Endothelial cell of umbilical vein (primary cell): ENCODE results near the gene STAT1. TPM values are rescaled to one million over a fixed set of nuclear protein-coding genes. Genes with fewer than 3 reads are reported as not detected.

ENCODE experiments used
- BruUV-seq: library from RNA; stranded (reverse); fragments of 400-500 nt; replicated peaks from 2 replicates; lab custom pipeline; 2021; lab: Mats Ljungman, UMichigan
- CTCF ChIA-PET: fragments of 300-600, 350-600 bp; sonication (Branson Sonifier 250); formaldehyde crosslinking; loops from one replicate; lab custom pipeline; 2021; ENCODE audit warnings: antibody characterized with exemption, inconsistent platforms; lab: Charles Lee
- POLR2A ChIA-PET: fragments of 300-600, 350-600 bp; sonication (Branson Sonifier 250); formaldehyde crosslinking; loops from one replicate; lab custom pipeline; 2021; ENCODE audit warnings: antibody characterized with exemption, inconsistent platforms; lab: Charles Lee
- DNase-seq: peaks from one replicate; pipeline ENCODE4 v3.0.0-alpha.2; 2011; ENCODE audit warnings: low read depth, low spot score
- FAIRE-seq: peaks from 2 replicates; lab custom pipeline; 2011; peaks lifted over from hg19 to GRCh38; lab: Jason Lieb, UNC
- H2AFZ ChIP-seq: 2 replicates; pipeline ENCODE4 v1.6.0; 2012; ENCODE audit warnings: low read depth, low read length, control low read depth, inconsistent platforms
- H3K27ac ChIP-seq: 2 replicates; pipeline ENCODE4 v1.5.1; 2011; ENCODE audit warnings: low read depth, mild to moderate bottlenecking, control low read depth, low read length, moderate library complexity; ENCODE audit not compliant: insufficient read depth
- H3K27me3 ChIP-seq, 2 experiments: 2 replicates each; pipeline versions ENCODE4 v1.6.0 to v1.6.1; 2011; ENCODE audit warnings: low read length in 2 of 2, mixed read lengths in 1 of 2; ENCODE audit not compliant: control insufficient read depth in 2 of 2, insufficient read depth in 2 of 2
- H3K36me3 ChIP-seq, 2 experiments: 2 replicates in 1 of 2; 3 replicates in 1 of 2; pipeline ENCODE4 v1.5.1; 2011; ENCODE audit warnings: low read length in 2 of 2, mild to moderate bottlenecking in 1 of 2, moderate library complexity in 1 of 2; ENCODE audit not compliant: control insufficient read depth in 2 of 2, insufficient read depth in 2 of 2; ENCODE audit errors: extremely low read depth in 1 of 2
- H3K4me1 ChIP-seq: 3 replicates; pipeline ENCODE4 v1.5.1; 2011; ENCODE audit warnings: mild to moderate bottlenecking, low read length; ENCODE audit not compliant: control insufficient read depth, insufficient read depth; ENCODE audit errors: extremely low read depth
- H3K4me2 ChIP-seq: 2 replicates; pipeline ENCODE4 v1.6.1; 2011; ENCODE audit warnings: low read length, control low read depth, mixed read lengths; ENCODE audit not compliant: insufficient read depth
- H3K4me3 ChIP-seq, 3 experiments: fragments of 200-600 bp in 1 of 3; sonication (generic), shearing (Covaris generic) in 1 of 3; replicated peaks in 1 of 3; 2 replicates each; pipeline ENCODE4 v1.5.1; 2011 to 2016; ENCODE audit warnings: control low read depth in 3 of 3, low read length in 3 of 3, mild to moderate bottlenecking in 2 of 3, inconsistent platforms in 1 of 3, low read depth in 1 of 3, moderate library complexity in 1 of 3; ENCODE audit not compliant: insufficient read depth in 1 of 3
- H3K79me2 ChIP-seq: 2 replicates; pipeline ENCODE4 v1.6.0; 2012; ENCODE audit warnings: low read length, inconsistent platforms; ENCODE audit not compliant: control insufficient read depth, insufficient read depth
- H3K9ac ChIP-seq: replicated peaks from 2 replicates; pipeline ENCODE3; 2011; ENCODE audit warnings: low read length, control low read depth; ENCODE audit not compliant: insufficient read depth; ENCODE audit errors: extremely low read depth
- H3K9me1 ChIP-seq: replicated peaks from 3 replicates; pipeline ENCODE4 v1.6.0; 2011; ENCODE audit warnings: mild to moderate bottlenecking, low read length; ENCODE audit not compliant: control insufficient read depth, insufficient read depth; ENCODE audit errors: extremely low read depth
- H3K9me3 ChIP-seq: replicated peaks from 2 replicates; pipeline ENCODE4 v1.5.1; 2012; ENCODE audit warnings: low read length, inconsistent platforms; ENCODE audit not compliant: control insufficient read depth, insufficient read depth
- H4K20me1 ChIP-seq: replicated peaks from 2 replicates; pipeline ENCODE3; 2011; ENCODE audit warnings: mild to moderate bottlenecking, low read length; ENCODE audit not compliant: control insufficient read depth, insufficient read depth; ENCODE audit errors: extremely low read depth
- CTCF ChIP-seq, 2 donors: IDR thresholded peaks; 1 replicate in 1 of 2; 2 replicates in 1 of 2; pipeline ENCODE4 v1.5.1; 2011; ENCODE audit warnings: low read length in 2 of 2, mild to moderate bottlenecking in 2 of 2, moderate library complexity in 2 of 2, control low read depth in 1 of 2, inconsistent platforms in 1 of 2, low read depth in 1 of 2; ENCODE audit not compliant: insufficient read depth in 1 of 2; ENCODE audit errors: extremely low read depth in 1 of 2
- EZH2 ChIP-seq: IDR thresholded peaks from 2 replicates; pipeline ENCODE4 v1.6.1; 2012; ENCODE audit warnings: borderline replicate concordance, low read depth, mild to moderate bottlenecking, moderate library complexity, low read length, inconsistent platforms; ENCODE audit not compliant: severe bottlenecking
- FOS ChIP-seq: IDR thresholded peaks from 2 replicates; pipeline ENCODE4 v1.6.1; 2011; ENCODE audit warnings: mild to moderate bottlenecking, low read length, moderate library complexity, borderline replicate concordance; ENCODE audit not compliant: insufficient read depth
- GATA2 ChIP-seq: IDR thresholded peaks from 2 replicates; pipeline ENCODE4 v1.7.0; 2011; ENCODE audit warnings: low read depth, mild to moderate bottlenecking, moderate library complexity, mixed read lengths, low read length; ENCODE audit not compliant: insufficient read length, insufficient read depth
- JUN ChIP-seq: IDR thresholded peaks from 2 replicates; pipeline ENCODE4 v1.6.1; 2011; ENCODE audit warnings: borderline replicate concordance, low read depth; ENCODE audit not compliant: insufficient read length, insufficient read depth
- MAX ChIP-seq: IDR thresholded peaks from 2 replicates; pipeline ENCODE4 v1.6.1; 2011; ENCODE audit not compliant: insufficient read depth, insufficient read length
- MYC ChIP-seq: IDR thresholded peaks from one replicate; pipeline ENCODE4 v1.6.1; 2011; ENCODE audit warnings: mild to moderate bottlenecking, low read depth, low read length
- POLR2A ChIP-seq: IDR thresholded peaks from 2 replicates; pipeline ENCODE4 v1.6.1; 2012; ENCODE audit warnings: low read depth, mild to moderate bottlenecking, control low read depth, low read length
- POLR2AphosphoS5 ChIP-seq: IDR thresholded peaks from 2 replicates; pipeline ENCODE4 v1.6.1; 2012; ENCODE audit warnings: low read depth, mild to moderate bottlenecking, control low read depth, low read length, moderate library complexity; ENCODE audit not compliant: insufficient read depth
- dilution Hi-C: fragments of 300-500 bp; cut with MboI; formaldehyde crosslinking; loops from one replicate; pipeline ENCODE4 v1.15.0; 2019; ENCODE audit warnings: low sequenced_read_pairs; ENCODE audit not compliant: extremely low pct_ligation_motif_present
- intact Hi-C: fragments of 100-400 bp; cut with micrococcal nuclease; formaldehyde crosslinking; loops from one replicate; pipeline ENCODE4 v1.10.0; 2022
- polyA plus RNA-seq, 4 experiments: library from polyadenylated mRNA; depleted of rRNA in 3 of 4; stranded (reverse) in 3 of 4; unstranded in 1 of 4; fragments of >200 nt; gene quantifications; 2 replicates each; pipeline versions ENCODE4 v1.2.1 to v1.2.3, GENCODE V29; 2011 to 2012; ENCODE audit warnings: missing spikeins in 1 of 4
- total RNA-seq: library from RNA; stranded (reverse); gene quantifications from 2 replicates; pipeline ENCODE4 v1.2.3, GENCODE V29; 2021

Gene STAT1
- total and polyA plus RNA-seq, 2 donors (not counting 3 experiments of a cell fraction or from before 2014, with no cell fraction given) = 64.2 to 67.6 TPM

- TSS peak; percentile 49 for BruUV-seq
- TF ChIP-seq MYC (no peak), EZH2 (no peak), POLR2A (peak; percentile 55), JUN (peak; percentile 88), MAX (no peak), FOS (peak; percentile 84), GATA2 (peak; percentile 100), POLR2AphosphoS5 (peak; percentile 88)
- Histone ChIP-seq H3K4me3 (no peak overlapping the region), H3K36me3 (peaks cover 20 to 37% of the 10 kb centered on the region in 2 experiments), H3K27ac (peak overlapping the region; percentile 87), H2AFZ (no peak overlapping the region), H4K20me1 (no peaks in the 10 kb centered on the region), H3K9me3 (no peaks in the 10 kb centered on the region), H3K27me3 (no peaks in the 10 kb centered on the region), H3K4me2 (peak overlapping the region; percentile 10), H3K9me1 (no peaks in the 10 kb centered on the region), H3K4me1 (peaks cover 60% of the 10 kb centered on the region), H3K79me2 (no peaks in the 10 kb centered on the region), H3K9ac (peak overlapping the region; percentile 32)
- peak; percentile 83 for DNase-seq
- dilution Hi-C loops (no loop called here), intact Hi-C loops (no loop called here)
- FAIRE-seq = peak; percentile 90
- CTCF ChIA-PET = interaction anchor here (1.2 to 1.4 kb wide), 2 partner anchors 10 to 97 kb away, joined by 3 read pairs; no protein-coding TSS in a partner anchor
- POLR2A ChIA-PET = no interaction called here
Observed at GRCh38 chr2:190978389-190979053, 35.5 kb downstream of the STAT1 start.

GRCh38 chr2:190977505-190977904 lies 36.5 kb downstream of the STAT1 start:
- dilution Hi-C loops = no loop called here
- no peaks in the 10 kb centered on the region for H3K9me1 ChIP-seq
- no peak overlapping the region for H3K9ac ChIP-seq
- no peaks in the 10 kb centered on the region for H3K27me3 ChIP-seq
- ChIA-PET POLR2A (no interaction called here), CTCF (interaction anchor here (1.4 kb wide), 1 partner anchor 9 kb away, joined by 3 read pairs; no protein-coding TSS in a partner anchor)
- H3K36me3 ChIP-seq = peaks cover 14 to 34% of the 10 kb centered on the region in 2 experiments
- H3K4me3 ChIP-seq = no peak overlapping the region
- no peak overlapping the region for H2AFZ ChIP-seq
- no peak for TF ChIP-seq GATA2
- no peak for TF ChIP-seq POLR2A
- TF ChIP-seq POLR2AphosphoS5 = no peak
- no peak for TF ChIP-seq FOS
- no peak for TF ChIP-seq CTCF (IDR thresholded peaks at IDR 0.05; ENCODE audit: extremely low read depth in 1 of 2, insufficient read depth in 1 of 2, low read depth in 1 of 2, low read length in 2 of 2)
- TF ChIP-seq MYC = no peak
- no peak for TF ChIP-seq MAX
- no peak for TF ChIP-seq JUN
- TF ChIP-seq EZH2 = no peak
- FAIRE-seq = no peak
- H3K79me2 ChIP-seq = no peaks in the 10 kb centered on the region
- no peaks in the 10 kb centered on the region for H3K9me3 ChIP-seq
- no peak overlapping the region for H3K4me2 ChIP-seq
- no TSS peak for BruUV-seq
- no peak for DNase-seq
- intact Hi-C loops = no loop called here
- H3K4me1 ChIP-seq = peaks cover 67% of the 10 kb centered on the region
- H4K20me1 ChIP-seq = no peaks in the 10 kb centered on the region
- H3K27ac ChIP-seq = peak overlapping the region; percentile 87
